HL-60/S4 treated with retinoic acid at 250 ng/mL for 4 days and 3 days (cell line): ENCODE measurements around the gene CHRNG.
"Not testable (repeated sequence)": the region's sequence is repeated elsewhere in the genome, so short reads cannot be mapped to it uniquely, and the experiment has no call there.

Experiments used
- in situ Hi-C: fragments of 300-500 bp; cut with MboI; formaldehyde crosslinking; loops from 2 replicates; pipeline ENCODE4 v1.7.0; 2022; ENCODE audit warnings: low sequenced_read_pairs

The CHRNG gene

GRCh38 chr2:232543491-232543890, 4.0 kb downstream of the CHRNG start:
- in situ Hi-C loops = no loop called here

- in situ Hi-C loops = no loop called here
Observed at GRCh38 chr2:232543928-232544631, 4.6 kb downstream of the CHRNG start.

- in situ Hi-C loops = no loop called here
Observed at GRCh38 chr2:232544674-232545073, 5.2 kb downstream of the CHRNG start.

GRCh38 chr2:232545511-232546375, 6.3 kb downstream of the CHRNG start:
- in situ Hi-C loops = no loop called here

GRCh38 chr2:232547991-232548390, 8.5 kb downstream of the CHRNG start:
- in situ Hi-C loops = no loop called here

GRCh38 chr2:232549655-232550353, 10.3 kb downstream of the CHRNG start:
- in situ Hi-C loops = no loop called here

- in situ Hi-C loops = no loop called here
Observed at GRCh38 chr2:232550354-232551249, 11.1 kb downstream of the CHRNG start, which contains the start of the genes EIF4E2 and TIGD1. Gene EIF4E2, plus strand, starts transcription at chr2:232550689. Its CDS starts 36 bp downstream, at chr2:232550725. Gene TIGD1, minus strand, starts transcription at chr2:232550557. Its CDS starts 675 bp downstream, at chr2:232549882.

GRCh38 chr2:232551250-232551638, 11.8 kb downstream of the CHRNG start:
- in situ Hi-C loops = no loop called here

- in situ Hi-C loops = no loop called here
Observed at GRCh38 chr2:232551776-232552175, 12.3 kb downstream of the CHRNG start.

GRCh38 chr2:232556426-232556825, 16.9 kb downstream of the CHRNG start:
- in situ Hi-C loops = no loop called here

GRCh38 chr2:232562515-232563151, 23.1 kb downstream of the CHRNG start:
- in situ Hi-C loops = no loop called here

GRCh38 chr2:232563580-232563979, 24.1 kb downstream of the CHRNG start:
- in situ Hi-C loops = no loop called here

- in situ Hi-C loops = no loop called here
Observed at GRCh38 chr2:232567721-232568120, 28.2 kb downstream of the CHRNG start.

GRCh38 chr2:232568161-232568560, 28.7 kb downstream of the CHRNG start:
- in situ Hi-C loops = no loop called here

- in situ Hi-C loops = no loop called here
Observed at GRCh38 chr2:232569541-232569940, 30.0 kb downstream of the CHRNG start.

- in situ Hi-C loops = not testable (repeated sequence)
Observed at GRCh38 chr2:232570481-232570880, 31.0 kb downstream of the CHRNG start.

GRCh38 chr2:232571026-232571474, 31.6 kb downstream of the CHRNG start:
- in situ Hi-C loops = no loop called here

GRCh38 chr2:232573042-232573441, 33.5 kb downstream of the CHRNG start:
- in situ Hi-C loops = no loop called here

- in situ Hi-C loops = no loop called here
Observed at GRCh38 chr2:232573771-232574435, 34.4 kb downstream of the CHRNG start.
